ACC112 (cell line): Measurements from ENCODE around the gene GNAI3.
A peak's percentile ranks its signal among the peaks of the same experiment; 100 is the strongest.

Experiments used
- H2AFZ ChIP-seq: fragments of 200-600 bp; sonication (generic); one replicate; pipeline ENCODE4 v1.6.0; 2017; ENCODE audit warnings: antibody characterized with exemption, low read length; ENCODE audit not compliant: unreplicated experiment
- H3K27ac ChIP-seq: fragments of 200-600 bp; sonication (generic); 2 replicates; pipeline ENCODE4 v1.5.1; 2014; ENCODE audit warnings: low read depth, mild to moderate bottlenecking, antibody characterized with exemption, low read length, moderate library complexity
- H3K27me3 ChIP-seq: fragments of 200-600 bp; sonication (generic); 2 replicates; pipeline ENCODE4 v1.6.1; 2014; ENCODE audit warnings: mild to moderate bottlenecking, antibody characterized with exemption, low read length, moderate library complexity, mixed read lengths; ENCODE audit not compliant: insufficient read depth
- H3K36me3 ChIP-seq: fragments of 200-600 bp; sonication (generic); 2 replicates; pipeline ENCODE4 v1.6.1; 2016; ENCODE audit warnings: mild to moderate bottlenecking, antibody characterized with exemption, low read length, moderate library complexity, mixed read lengths; ENCODE audit not compliant: insufficient read depth
- H3K4me1 ChIP-seq: fragments of 200-600 bp; sonication (generic); one replicate; pipeline ENCODE4 v1.6.1; 2016; ENCODE audit warnings: low read length, mixed read lengths; ENCODE audit not compliant: insufficient read depth, unreplicated experiment, control insufficient read depth
- H3K4me3 ChIP-seq: fragments of 200-600 bp; sonication (generic); 2 replicates; pipeline ENCODE4 v1.5.1; 2014; ENCODE audit warnings: mild to moderate bottlenecking, low read depth, low read length
- H3K79me2 ChIP-seq: fragments of 200-600 bp; sonication (generic); one replicate; pipeline ENCODE4 v1.6.0; 2016; ENCODE audit warnings: low read length; ENCODE audit not compliant: control insufficient read depth, unreplicated experiment, insufficient read depth

Gene GNAI3

GRCh38 chr1:109573785-109574184 lies 25.4 kb downstream of the GNAI3 start:
- no peak overlapping the region for H2AFZ ChIP-seq
- no peak overlapping the region for H3K27ac ChIP-seq
- peaks cover 15% of the 10 kb centered on the region for H3K4me1 ChIP-seq
- H3K4me3 ChIP-seq = no peak overlapping the region
- peaks cover 52% of the 10 kb centered on the region for H3K79me2 ChIP-seq
- no peaks in the 10 kb centered on the region for H3K27me3 ChIP-seq
- H3K36me3 ChIP-seq = no peaks in the 10 kb centered on the region

GRCh38 chr1:109578947-109579443 lies 30.6 kb downstream of the GNAI3 start:
- peaks cover 19% of the 10 kb centered on the region for H3K36me3 ChIP-seq
- H3K27me3 ChIP-seq = no peaks in the 10 kb centered on the region
- H3K79me2 ChIP-seq = peaks cover 15% of the 10 kb centered on the region
- no peak overlapping the region for H3K4me3 ChIP-seq
- H3K27ac ChIP-seq = peak overlapping the region; percentile 22
- H3K4me1 ChIP-seq = peaks cover 8% of the 10 kb centered on the region
- no peak overlapping the region for H2AFZ ChIP-seq

- peaks cover 21% of the 10 kb centered on the region for H3K36me3 ChIP-seq
- H2AFZ ChIP-seq = no peak overlapping the region
- peaks cover 8% of the 10 kb centered on the region for H3K4me1 ChIP-seq
- peaks cover 14% of the 10 kb centered on the region for H3K79me2 ChIP-seq
- no peak overlapping the region for H3K27ac ChIP-seq
- no peak overlapping the region for H3K4me3 ChIP-seq
- H3K27me3 ChIP-seq = no peaks in the 10 kb centered on the region
These were observed 31.1 kb downstream of the GNAI3 start for GRCh38 chr1:109579491-109579890.

GRCh38 chr1:109582021-109582420 lies 33.6 kb downstream of the GNAI3 start:
- H3K36me3 ChIP-seq = peaks cover 38% of the 10 kb centered on the region
- H3K4me3 ChIP-seq = no peak overlapping the region
- no peak overlapping the region for H2AFZ ChIP-seq
- H3K4me1 ChIP-seq = peaks cover 8% of the 10 kb centered on the region
- no peaks in the 10 kb centered on the region for H3K27me3 ChIP-seq
- no peak overlapping the region for H3K27ac ChIP-seq
- H3K79me2 ChIP-seq = peaks cover 12% of the 10 kb centered on the region

- no peak overlapping the region for H3K4me3 ChIP-seq
- H3K4me1 ChIP-seq = peaks cover 3% of the 10 kb centered on the region
- peaks cover 3% of the 10 kb centered on the region for H3K79me2 ChIP-seq
- H3K27me3 ChIP-seq = no peaks in the 10 kb centered on the region
- no peak overlapping the region for H2AFZ ChIP-seq
- no peak overlapping the region for H3K27ac ChIP-seq
- peaks cover 39% of the 10 kb centered on the region for H3K36me3 ChIP-seq
These were observed 36.4 kb downstream of the GNAI3 start for GRCh38 chr1:109584766-109585165.

GRCh38 chr1:109586055-109586454 lies 37.6 kb downstream of the GNAI3 start:
- no peak overlapping the region for H3K27ac ChIP-seq
- no peaks in the 10 kb centered on the region for H3K27me3 ChIP-seq
- H2AFZ ChIP-seq = no peak overlapping the region
- peaks cover 32% of the 10 kb centered on the region for H3K36me3 ChIP-seq
- no peak overlapping the region for H3K4me3 ChIP-seq
- H3K4me1 ChIP-seq = no peaks in the 10 kb centered on the region
- H3K79me2 ChIP-seq = no peaks in the 10 kb centered on the region

- H3K27me3 ChIP-seq = no peaks in the 10 kb centered on the region
- H3K36me3 ChIP-seq = peaks cover 25% of the 10 kb centered on the region
- no peaks in the 10 kb centered on the region for H3K79me2 ChIP-seq
- no peak overlapping the region for H3K27ac ChIP-seq
- no peaks in the 10 kb centered on the region for H3K4me1 ChIP-seq
- no peak overlapping the region for H2AFZ ChIP-seq
- no peak overlapping the region for H3K4me3 ChIP-seq
These were observed 40.8 kb downstream of the GNAI3 start for GRCh38 chr1:109589177-109589576.

- peaks cover 24% of the 10 kb centered on the region for H3K36me3 ChIP-seq
- H3K4me3 ChIP-seq = no peak overlapping the region
- H3K4me1 ChIP-seq = peaks cover under 1% of the 10 kb centered on the region
- no peak overlapping the region for H3K27ac ChIP-seq
- H2AFZ ChIP-seq = no peak overlapping the region
- H3K27me3 ChIP-seq = no peaks in the 10 kb centered on the region
- no peaks in the 10 kb centered on the region for H3K79me2 ChIP-seq
These were observed 41.3 kb downstream of the GNAI3 start for GRCh38 chr1:109589679-109590078.

- peaks cover 16% of the 10 kb centered on the region for H3K4me1 ChIP-seq
- no peak overlapping the region for H2AFZ ChIP-seq
- H3K4me3 ChIP-seq = no peak overlapping the region
- peaks cover 10% of the 10 kb centered on the region for H3K36me3 ChIP-seq
- H3K79me2 ChIP-seq = no peaks in the 10 kb centered on the region
- no peak overlapping the region for H3K27ac ChIP-seq
- no peaks in the 10 kb centered on the region for H3K27me3 ChIP-seq
These were observed 44.5 kb downstream of the GNAI3 start for GRCh38 chr1:109592916-109593315.

- H3K27me3 ChIP-seq = no peaks in the 10 kb centered on the region
- no peak overlapping the region for H3K4me3 ChIP-seq
- peak overlapping the region; percentile 24; the same call in 1 of the 2 replicates for H3K27ac ChIP-seq
- H3K79me2 ChIP-seq = no peaks in the 10 kb centered on the region
- no peak overlapping the region for H2AFZ ChIP-seq
- peaks cover 16% of the 10 kb centered on the region for H3K4me1 ChIP-seq
- peaks cover 10% of the 10 kb centered on the region for H3K36me3 ChIP-seq
These were observed 47.1 kb downstream of the GNAI3 start for GRCh38 chr1:109595531-109595930.

- H3K79me2 ChIP-seq = no peaks in the 10 kb centered on the region
- H3K4me3 ChIP-seq = no peak overlapping the region
These were observed 49.7 kb downstream of the GNAI3 start for GRCh38 chr1:109598156-109598555.

More at GRCh38 chr1:109598156-109598555, 49.7 kb downstream of the GNAI3 start:
- Histone ChIP-seq H3K27me3 (no peaks in the 10 kb centered on the region), H3K27ac (no peak overlapping the region), H3K36me3 (peaks cover 3% of the 10 kb centered on the region; the same call in 1 of the 2 replicates), H2AFZ (no peak overlapping the region), H3K4me1 (peaks cover 16% of the 10 kb centered on the region)
